PC-3 (cell line): Measurements from ENCODE around the gene CCNJL. TPM values are rescaled to one million over a fixed set of nuclear protein-coding genes. Genes with fewer than 3 reads are reported as not detected.
A peak's percentile ranks its signal among the peaks of the same experiment; 100 is the strongest.

Experiments
- ATAC-seq: fragments of 200-7000 bp; cut with Tn5 transposase; 2 replicates; pipeline ENCODE4 v1.9.1; 2020; ENCODE audit warnings: mild to moderate bottlenecking, moderate library complexity
- BruUV-seq: library from RNA; stranded (reverse); fragments of 400-500 nt; replicated peaks from 2 replicates; lab custom pipeline; 2021; lab: Mats Ljungman, UMichigan
- CTCF ChIA-PET: fragments of 300-600 bp; sonication (Branson Sonifier 250); formaldehyde crosslinking; loops from one replicate; lab custom pipeline; 2022; ENCODE audit warnings: antibody characterized with exemption; lab: Charles Lee
- POLR2A ChIA-PET: fragments of 300-600 bp; sonication (Branson Sonifier 250); formaldehyde crosslinking; loops from one replicate; lab custom pipeline; 2022; ENCODE audit warnings: antibody characterized with exemption; ENCODE audit not compliant: unreplicated experiment; lab: Charles Lee
- DNase-seq: peaks from one replicate; pipeline ENCODE4 v3.0.0-alpha.2; 2015
- H2AFZ ChIP-seq: fragments of 300-600 bp; sonication (generic); 2 replicates; pipeline ENCODE4 v1.6.0; 2016; ENCODE audit warnings: antibody characterized with exemption, low read length
- H3F3A ChIP-seq: fragments of 300-600 bp; sonication (generic); one replicate; pipeline ENCODE4 v1.6.0; 2017; ENCODE audit warnings: antibody characterized with exemption, low read length, control low read depth, mild to moderate bottlenecking; ENCODE audit not compliant: unreplicated experiment
- H3K27ac ChIP-seq: fragments of 300-600 bp; sonication (generic); 2 replicates; pipeline ENCODE4 v1.5.1; 2016; ENCODE audit warnings: mild to moderate bottlenecking, low read length
- H3K27me3 ChIP-seq: fragments of 300-600 bp; sonication (generic); 2 replicates; pipeline ENCODE4 v1.6.1; 2016; ENCODE audit warnings: low read length, mixed read lengths
- H3K36me3 ChIP-seq: fragments of 300-600 bp; sonication (generic); 2 replicates; pipeline ENCODE4 v1.6.1; 2016; ENCODE audit warnings: low read depth, mixed run types, low read length, mixed read lengths
- H3K4me1 ChIP-seq: fragments of 300-600 bp; sonication (generic); 2 replicates; pipeline ENCODE4 v1.5.1; 2016; ENCODE audit warnings: low read length; ENCODE audit not compliant: insufficient read depth
- H3K4me2 ChIP-seq: fragments of 300-600 bp; sonication (generic); 2 replicates; pipeline ENCODE4 v1.6.0; 2016; ENCODE audit warnings: low read length
- H3K4me3 ChIP-seq: fragments of 300-600 bp; sonication (generic); 2 replicates; pipeline ENCODE4 v1.5.1; 2016; ENCODE audit warnings: mild to moderate bottlenecking, low read length, mixed read lengths
- H3K79me2 ChIP-seq: fragments of 300-600 bp; sonication (generic); 2 replicates; pipeline ENCODE4 v1.6.1; 2017; ENCODE audit warnings: low read length, mixed read lengths
- H3K9ac ChIP-seq: fragments of 300-600 bp; sonication (generic); 2 replicates; pipeline ENCODE4 v1.6.0; 2016; ENCODE audit warnings: mild to moderate bottlenecking, low read length
- H3K9me2 ChIP-seq: fragments of 300-600 bp; sonication (generic); replicated peaks from 2 replicates; pipeline ENCODE4 v1.6.1; 2016; ENCODE audit warnings: mixed run types, low read length, mixed read lengths
- H3K9me3 ChIP-seq: fragments of 300-600 bp; sonication (generic); 2 replicates; pipeline ENCODE4 v1.6.1; 2016; ENCODE audit warnings: low read length, mixed read lengths
- H4K20me1 ChIP-seq: fragments of 300-600 bp; sonication (generic); 2 replicates; pipeline ENCODE4 v1.6.1; 2016; ENCODE audit warnings: low read length, mixed read lengths
- EZH2 ChIP-seq: fragments of 300-600 bp; sonication (generic); IDR thresholded peaks from one replicate; pipeline ENCODE4 v1.6.1; 2017; ENCODE audit warnings: antibody characterized with exemption, mild to moderate bottlenecking, low read length; ENCODE audit not compliant: unreplicated experiment
- EZH2phosphoT487 ChIP-seq: fragments of 300-600 bp; sonication (generic); IDR thresholded peaks from 2 replicates; pipeline ENCODE4 v1.6.1; 2018; ENCODE audit warnings: mild to moderate bottlenecking, antibody characterized with exemption, low read length, borderline replicate concordance
- intact Hi-C: fragments of 100-400 bp; cut with micrococcal nuclease; formaldehyde crosslinking; loops from 2 replicates; pipeline ENCODE4 v1.9.0; 2023
- total RNA-seq: library from RNA; depleted of rRNA; stranded (reverse); fragments of >200 nt; gene quantifications from 2 replicates; pipeline ENCODE4 v1.2.3, GENCODE V29; 2014
- TF ChIP-seq, protein P1 (sequence below): fragments of 300-600 bp; sonication (generic); conservative IDR thresholded peaks from 2 replicates; pipeline ENCODE4 v1.5.1; 2017; ENCODE audit warnings: antibody characterized with exemption, low read depth, mild to moderate bottlenecking, low read length

Gene CCNJL
- total RNA-seq, 1 experiment from 2014 or later: 7.7 TPM

DNA sequence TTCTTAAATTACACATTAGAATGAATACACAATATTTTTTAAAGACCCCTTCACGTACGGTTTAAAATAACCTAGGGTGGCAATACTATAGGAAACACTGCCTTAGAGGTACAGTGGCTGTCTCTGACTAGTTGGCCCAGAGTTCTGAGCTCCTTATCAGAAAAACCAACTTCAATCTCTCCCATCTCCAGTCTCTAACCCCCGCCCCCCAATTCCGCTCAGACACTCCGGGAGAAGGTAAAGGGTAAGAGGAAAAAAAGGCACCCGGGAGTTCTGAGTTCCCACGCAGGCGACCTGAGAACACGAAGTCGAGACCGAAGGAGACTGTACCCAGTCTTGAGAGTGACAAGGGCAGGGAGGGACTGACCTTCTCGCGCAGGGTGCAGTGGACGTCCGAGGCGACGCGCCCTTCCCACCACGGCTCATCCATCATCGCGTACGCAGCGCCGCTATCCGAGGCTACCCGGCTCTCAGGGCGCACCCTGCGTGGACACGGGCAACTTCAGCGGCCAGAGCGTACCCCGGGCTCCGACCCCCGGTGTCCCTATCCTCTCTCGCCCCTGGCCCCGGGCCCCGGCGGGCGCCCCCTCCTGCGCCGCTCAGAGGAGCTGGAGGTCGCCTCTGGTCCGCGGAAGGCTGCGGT is 752 bp downstream of the CCNJL start:
- Histone ChIP-seq H3K9me2 (no peaks in the 10 kb centered on the region), H3K27ac (no peak overlapping the region), H3K4me2 (peak overlapping the region; percentile 70), H3K36me3 (no peaks in the 10 kb centered on the region), H3F3A (peaks cover 4% of the 10 kb centered on the region), H3K9ac (peak overlapping the region; percentile 56), H4K20me1 (no peaks in the 10 kb centered on the region), H3K27me3 (no peaks in the 10 kb centered on the region), H3K4me1 (peaks cover 28% of the 10 kb centered on the region), H3K9me3 (no peaks in the 10 kb centered on the region), H3K4me3 (peak overlapping the region; percentile 75), H2AFZ (peak overlapping the region; percentile 66), H3K79me2 (peaks cover 26% of the 10 kb centered on the region)
- DNase-seq (no peak), ATAC-seq (no peak)
- TF ChIP-seq EZH2: no peak
- BruUV-seq: no TSS peak
- ChIA-PET POLR2A (interaction anchor here (0.6 kb wide), 2 partner anchors 48 to 304 kb away, joined by 3 to 24 read pairs; no protein-coding TSS in a partner anchor), CTCF (interaction anchor here (1.1 kb wide), 1 partner anchor 34 kb away, joined by 16 read pairs; no protein-coding TSS in a partner anchor)
- intact Hi-C loops: no loop called here

DNA sequence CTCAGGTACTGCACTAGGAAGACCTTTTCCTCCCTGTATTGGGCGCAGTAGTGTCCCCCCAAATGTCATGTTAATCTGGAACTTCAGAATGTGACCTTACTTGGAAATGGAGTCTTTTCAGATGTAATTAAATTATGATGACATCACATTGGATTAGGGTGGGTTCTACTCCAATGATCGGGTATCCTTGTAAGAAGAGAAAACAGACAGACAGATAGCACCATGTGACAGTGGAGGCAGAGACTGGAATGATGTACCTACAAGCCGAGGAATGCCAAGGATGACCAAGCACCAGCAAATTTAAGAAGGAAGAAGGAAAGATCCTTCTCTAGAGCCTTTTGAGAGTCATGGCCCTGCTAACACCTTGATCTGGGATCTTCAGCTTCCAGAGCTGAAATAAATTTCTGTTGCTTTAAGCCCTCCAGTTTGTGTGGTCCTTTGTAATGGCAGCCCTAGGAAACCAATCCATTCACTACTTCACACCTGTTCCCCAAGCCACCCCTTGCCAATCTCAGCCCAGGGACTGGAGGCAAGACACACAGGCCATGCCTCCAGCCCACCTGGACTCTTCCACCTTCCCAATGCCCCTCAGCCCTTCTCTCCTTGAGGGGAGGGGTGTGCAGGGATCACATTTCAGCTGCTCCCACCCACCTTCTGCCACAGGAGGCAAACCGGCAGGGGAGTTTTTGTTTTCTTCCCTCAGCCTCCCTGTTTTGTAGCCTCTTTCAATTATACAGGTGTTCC is 1.6 kb downstream of the CCNJL start:
- no peak overlapping the region for H2AFZ ChIP-seq
- no peaks in the 10 kb centered on the region for H3K9me2 ChIP-seq
- H3K9ac ChIP-seq: no peak overlapping the region
- no TSS peak for BruUV-seq
- H3K79me2 ChIP-seq: peaks cover 26% of the 10 kb centered on the region
- H3K36me3 ChIP-seq: no peaks in the 10 kb centered on the region
- intact Hi-C loops: no loop called here
- ChIA-PET POLR2A (no interaction called here), CTCF (no interaction called here)
- peaks cover 22% of the 10 kb centered on the region for H3K4me1 ChIP-seq
- peak overlapping the region; percentile 70 for H3K4me2 ChIP-seq
- H3K27ac ChIP-seq: no peak overlapping the region
- no peaks in the 10 kb centered on the region for H3K27me3 ChIP-seq
- H3K9me3 ChIP-seq: no peaks in the 10 kb centered on the region
- peak overlapping the region; percentile 75; the same call in 1 of the 2 replicates for H3K4me3 ChIP-seq
- no peaks in the 10 kb centered on the region for H4K20me1 ChIP-seq
- ATAC-seq: no peak
- no peak for DNase-seq
- peaks cover 3% of the 10 kb centered on the region for H3F3A ChIP-seq
- TF ChIP-seq, protein P1, sequence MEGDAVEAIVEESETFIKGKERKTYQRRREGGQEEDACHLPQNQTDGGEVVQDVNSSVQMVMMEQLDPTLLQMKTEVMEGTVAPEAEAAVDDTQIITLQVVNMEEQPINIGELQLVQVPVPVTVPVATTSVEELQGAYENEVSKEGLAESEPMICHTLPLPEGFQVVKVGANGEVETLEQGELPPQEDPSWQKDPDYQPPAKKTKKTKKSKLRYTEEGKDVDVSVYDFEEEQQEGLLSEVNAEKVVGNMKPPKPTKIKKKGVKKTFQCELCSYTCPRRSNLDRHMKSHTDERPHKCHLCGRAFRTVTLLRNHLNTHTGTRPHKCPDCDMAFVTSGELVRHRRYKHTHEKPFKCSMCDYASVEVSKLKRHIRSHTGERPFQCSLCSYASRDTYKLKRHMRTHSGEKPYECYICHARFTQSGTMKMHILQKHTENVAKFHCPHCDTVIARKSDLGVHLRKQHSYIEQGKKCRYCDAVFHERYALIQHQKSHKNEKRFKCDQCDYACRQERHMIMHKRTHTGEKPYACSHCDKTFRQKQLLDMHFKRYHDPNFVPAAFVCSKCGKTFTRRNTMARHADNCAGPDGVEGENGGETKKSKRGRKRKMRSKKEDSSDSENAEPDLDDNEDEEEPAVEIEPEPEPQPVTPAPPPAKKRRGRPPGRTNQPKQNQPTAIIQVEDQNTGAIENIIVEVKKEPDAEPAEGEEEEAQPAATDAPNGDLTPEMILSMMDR: no peak
- no peak for TF ChIP-seq EZH2phosphoT487
- no peak for TF ChIP-seq EZH2

DNA sequence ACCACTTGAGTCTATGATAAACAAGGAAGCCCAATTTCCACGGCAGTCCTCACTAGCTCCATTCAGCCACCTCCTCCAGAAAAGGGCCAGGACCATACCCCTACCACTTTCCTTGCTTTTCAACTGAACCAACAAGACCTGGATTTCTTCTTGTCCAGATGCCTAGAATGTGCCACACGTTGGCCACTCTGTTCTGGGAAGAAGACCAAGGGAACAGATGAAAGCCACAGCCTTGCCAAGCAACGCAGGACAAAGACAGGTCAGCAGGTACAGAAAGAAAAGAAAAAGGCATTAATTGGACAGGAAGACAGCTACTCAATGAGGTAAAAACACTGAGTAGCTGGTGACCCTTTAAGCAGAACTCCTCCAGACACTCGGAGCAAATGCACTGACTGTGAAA is 2.2 kb downstream of the CCNJL start:
- Histone ChIP-seq H3K4me1 (peaks cover 16% of the 10 kb centered on the region), H3K9me3 (no peaks in the 10 kb centered on the region), H3K79me2 (peaks cover 26% of the 10 kb centered on the region), H3K27me3 (no peaks in the 10 kb centered on the region), H3F3A (no peaks in the 10 kb centered on the region), H3K9me2 (no peaks in the 10 kb centered on the region), H3K36me3 (no peaks in the 10 kb centered on the region), H4K20me1 (no peaks in the 10 kb centered on the region), H3K4me3 (0 out of 2 replicates have a peak overlapping the region, but pooled peaks have one; percentile 75), H3K4me2 (no peak overlapping the region), H3K9ac (no peak overlapping the region), H3K27ac (no peak overlapping the region), H2AFZ (no peak overlapping the region)
- ChIA-PET CTCF (no interaction called here), POLR2A (no interaction called here)
- DNase-seq (no peak), ATAC-seq (no peak)
- intact Hi-C loops: no loop called here
- BruUV-seq: no TSS peak
- TF ChIP-seq, protein P1: no peak
- TF ChIP-seq EZH2 (no peak), EZH2phosphoT487 (no peak)
